NCI-H2196 treated with DMSO at 0.1 percent for 48 hours (cell line): Measurements from ENCODE around the gene DCXR.

Experiments
- DNase-seq: peaks from one replicate; lab custom pipeline; 2025; ENCODE audit not compliant: unreplicated experiment; lab: John Stamatoyannopoulos, UW

The DCXR gene

DNA sequence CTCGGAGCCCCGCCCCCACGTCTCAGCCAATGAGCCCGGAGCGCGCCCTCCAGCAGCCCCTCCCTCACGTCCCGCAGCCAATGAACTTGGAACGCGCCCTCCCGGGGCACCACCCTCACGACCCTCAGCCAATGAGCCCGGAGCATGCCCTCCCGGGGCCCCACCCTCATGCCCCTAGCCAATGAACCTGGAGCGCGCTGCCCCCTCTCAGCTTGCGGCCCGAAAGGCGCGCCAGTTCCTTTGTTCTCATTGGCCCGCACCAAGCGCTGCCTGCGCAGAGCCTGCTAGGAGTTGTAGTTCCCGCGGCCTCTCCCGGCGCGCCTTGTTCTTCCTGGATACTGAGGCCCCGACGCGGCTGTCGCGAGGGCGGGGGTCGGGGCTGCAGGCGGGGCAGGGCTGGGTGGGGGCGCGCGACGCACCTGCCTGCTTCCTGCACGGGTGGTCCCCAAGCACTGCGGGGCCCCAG, 14.5 kb downstream of the DCXR start, which contains the start of gene LRRC45:
Gene LRRC45, plus strand, starts transcription at position 325 of the 466 bp plus-strand sequence. CDS start 339 bp downstream, outside the sequence.
- peak; percentile 100 for DNase-seq

DNA sequence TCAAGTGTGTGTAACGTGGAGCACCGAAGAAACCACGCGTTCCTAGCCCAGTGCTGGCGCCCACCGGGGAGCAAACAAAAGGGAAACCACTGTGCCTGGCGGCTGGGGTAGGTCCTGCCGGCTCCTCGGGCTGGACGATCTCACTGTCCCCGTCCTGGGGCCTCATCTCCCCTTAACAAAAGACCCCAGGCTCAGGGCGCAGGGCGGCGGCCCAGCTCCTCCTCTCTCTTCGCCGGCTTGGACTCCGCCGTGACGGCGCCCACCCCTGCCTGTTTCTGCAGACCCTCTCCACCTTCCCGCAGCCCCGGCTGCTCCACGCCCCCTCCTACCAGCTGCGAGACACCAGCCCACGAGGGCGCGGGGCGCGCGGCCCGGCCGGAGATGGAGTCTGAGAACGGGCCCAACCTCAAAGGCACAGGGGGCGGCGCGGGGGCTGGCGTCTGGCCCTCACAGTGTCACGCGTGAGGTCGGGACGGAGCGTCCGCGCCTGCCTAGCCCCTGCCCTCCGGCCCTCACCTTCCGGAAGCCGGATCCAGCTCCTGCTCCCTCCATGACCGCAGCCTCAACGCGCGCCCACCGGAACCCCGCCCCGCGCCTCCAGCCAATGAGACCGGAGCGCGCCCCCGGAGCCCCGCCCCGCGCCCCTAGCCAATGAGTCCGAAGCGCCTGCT, 15.1 kb downstream of the DCXR start, which contains the start of gene CENPX:
Gene CENPX, minus strand, starts transcription at position 569 of the 671 bp plus-strand sequence. Its CDS starts 17 bp downstream, at position 552.
- DNase-seq, result no peak

DNA sequence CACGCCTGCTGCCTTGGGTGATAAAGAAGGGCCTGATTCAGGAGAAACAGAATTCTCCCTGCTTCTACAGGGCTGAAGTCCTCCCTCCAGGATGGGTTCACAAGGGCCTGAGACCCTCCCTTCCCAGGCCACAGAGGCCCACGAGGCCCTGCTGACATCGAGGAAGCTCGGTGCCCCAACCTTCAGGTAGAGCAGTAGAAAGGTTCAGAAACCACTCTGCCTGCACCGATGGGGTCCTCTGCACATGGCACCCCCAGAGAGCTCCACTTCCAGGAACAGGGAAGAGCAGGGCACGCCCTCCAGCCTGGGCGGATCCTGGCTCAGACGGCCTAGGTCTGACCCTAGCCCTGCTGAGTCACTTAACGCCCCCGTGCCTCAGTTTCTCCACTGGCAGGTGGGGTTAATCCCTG, 15.6 kb downstream of the DCXR start:
- no peak for DNase-seq

DNA sequence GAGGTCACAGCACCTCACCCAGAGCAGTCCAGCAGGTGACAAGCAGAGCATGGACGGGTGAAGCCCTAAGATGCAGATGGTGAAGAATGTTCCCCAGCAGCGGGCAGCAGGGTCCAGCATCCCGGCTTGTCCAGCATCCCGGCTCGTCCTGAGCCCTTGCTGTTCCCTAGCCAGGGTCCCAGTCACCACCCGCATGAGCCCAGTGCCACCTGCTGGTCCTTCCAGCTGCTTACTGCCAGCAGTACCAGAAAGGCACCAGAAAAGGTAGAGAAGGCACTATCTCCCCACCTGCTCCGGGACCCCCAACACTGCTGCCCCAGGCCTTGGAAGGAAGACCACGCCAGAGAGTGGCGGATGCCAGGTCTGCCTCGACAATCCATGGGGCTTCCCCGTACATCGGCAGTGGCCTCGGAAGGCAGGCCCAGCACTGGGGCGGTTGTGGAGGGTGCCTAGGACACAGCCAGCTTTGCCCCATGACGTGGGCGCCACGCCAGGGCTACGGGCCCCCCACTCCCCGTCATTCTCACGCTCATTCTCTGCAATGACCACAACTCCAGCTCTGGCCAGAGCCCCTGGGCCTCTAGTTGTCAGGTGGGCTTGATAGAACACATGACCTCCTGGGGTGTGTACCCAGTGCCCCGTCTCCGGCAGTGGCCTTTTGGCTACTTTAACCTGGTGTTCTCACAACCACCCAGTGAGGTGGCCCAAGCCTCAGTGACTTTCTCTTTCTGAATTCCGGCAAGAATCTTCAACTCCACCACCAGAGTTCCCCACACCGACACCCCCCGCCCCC, 16.2 kb downstream of the DCXR start:
- peak; percentile 75 for DNase-seq

DNA sequence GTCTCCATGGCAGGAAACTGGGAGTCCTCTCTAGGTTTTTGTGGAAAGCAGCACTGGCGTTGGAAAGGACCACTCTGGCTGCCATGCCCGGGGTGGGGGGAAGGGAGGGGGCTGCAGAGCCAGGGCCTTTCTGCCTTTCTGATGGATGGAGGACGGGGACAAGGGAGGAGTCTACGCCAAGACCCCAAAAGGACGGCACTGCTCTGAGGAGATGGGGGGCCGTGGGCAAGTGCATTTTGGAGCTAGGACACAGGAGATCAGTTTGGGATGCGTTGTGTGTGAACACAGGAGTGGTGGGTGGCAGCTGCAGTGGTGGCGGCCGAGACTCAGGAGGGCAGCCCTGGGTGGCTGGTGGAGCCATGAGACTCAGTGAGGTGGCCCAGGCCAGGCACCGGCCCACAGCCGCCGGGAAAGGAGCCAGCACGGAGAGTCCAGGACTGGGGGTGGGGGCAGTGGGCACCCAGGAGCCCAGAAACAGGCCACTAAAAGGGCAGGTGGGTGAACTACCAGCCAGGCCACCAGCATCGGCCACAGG, 16.9 kb downstream of the DCXR start:
- no peak for DNase-seq

DNA sequence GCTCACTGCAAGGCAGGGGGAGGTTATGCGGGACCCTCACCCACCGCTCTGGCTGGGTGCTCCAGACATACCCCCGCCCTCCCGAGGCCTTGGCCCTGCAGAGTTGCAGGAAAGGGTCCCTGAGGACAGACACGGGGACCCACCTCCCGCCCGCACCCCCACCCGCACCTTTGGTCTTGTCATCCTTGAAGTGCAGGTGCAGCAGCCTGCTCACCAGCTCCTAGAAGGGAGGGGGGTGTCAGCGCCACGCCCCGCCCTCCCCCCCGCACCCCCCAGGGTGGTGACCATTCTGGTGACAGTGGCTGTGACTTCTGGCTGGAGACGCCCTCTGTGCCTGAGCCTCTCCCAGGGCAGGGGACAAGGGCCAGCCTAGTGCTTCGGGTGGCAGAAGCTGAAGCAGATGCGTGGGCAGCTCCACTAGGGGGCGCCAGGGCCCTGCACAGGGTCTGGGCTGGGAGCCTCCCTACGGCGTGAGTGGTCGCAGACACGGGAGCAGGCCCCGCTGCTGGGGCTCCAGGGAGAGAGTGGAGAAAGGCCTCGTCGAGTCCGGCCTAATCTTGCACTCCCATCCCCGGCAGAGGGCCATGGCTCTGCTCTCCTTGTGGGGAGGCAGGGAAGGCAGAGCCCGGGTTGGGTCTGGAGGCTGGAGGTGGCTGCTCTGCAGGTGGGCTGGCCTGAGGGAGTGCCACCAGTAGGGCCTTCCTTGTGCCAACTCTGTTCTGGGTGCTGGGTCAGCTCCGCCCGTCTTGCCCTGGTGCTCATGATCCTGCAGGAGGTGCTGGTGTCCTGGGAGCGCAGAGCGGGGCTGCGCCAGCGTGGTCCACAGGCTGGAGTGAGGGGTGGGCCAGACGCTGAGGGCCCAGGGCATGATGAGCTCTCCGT, 17.6 kb downstream of the DCXR start:
- DNase-seq, result peak; percentile 62

DNA sequence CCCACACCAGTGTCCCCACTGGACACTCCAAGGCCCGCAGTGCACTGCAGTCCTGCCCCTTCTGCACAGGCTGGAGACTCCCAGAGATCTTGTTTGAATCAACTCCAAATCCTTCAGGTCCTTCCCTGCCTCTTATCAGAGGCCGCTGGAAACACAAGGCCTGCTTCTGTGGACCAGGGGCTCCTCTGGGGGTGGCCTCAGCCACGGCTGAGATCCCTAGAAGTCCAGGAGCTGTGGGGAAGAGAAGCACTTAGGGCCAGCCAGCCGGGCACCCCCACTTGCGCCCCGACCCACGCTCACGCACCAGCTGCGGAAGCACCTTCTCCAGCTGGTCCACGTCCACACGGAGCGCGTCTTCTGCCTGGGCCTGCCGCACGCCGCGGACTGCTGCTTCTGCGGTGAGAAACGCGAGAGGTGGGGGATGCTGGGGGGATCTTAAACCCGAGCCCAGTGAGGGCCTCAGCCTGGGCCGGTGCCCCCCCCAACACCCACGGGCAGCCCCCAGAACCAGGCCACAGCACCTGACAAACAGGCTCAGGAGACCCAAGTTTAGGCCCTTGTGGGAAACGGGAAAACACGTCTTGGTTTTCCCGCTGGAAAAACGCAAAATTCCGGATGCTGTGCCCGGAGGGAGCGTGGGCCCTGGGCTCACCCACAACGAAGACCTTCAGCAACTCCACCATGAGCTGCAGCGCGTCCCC, 18.4 kb downstream of the DCXR start:
- no peak for DNase-seq

DNA sequence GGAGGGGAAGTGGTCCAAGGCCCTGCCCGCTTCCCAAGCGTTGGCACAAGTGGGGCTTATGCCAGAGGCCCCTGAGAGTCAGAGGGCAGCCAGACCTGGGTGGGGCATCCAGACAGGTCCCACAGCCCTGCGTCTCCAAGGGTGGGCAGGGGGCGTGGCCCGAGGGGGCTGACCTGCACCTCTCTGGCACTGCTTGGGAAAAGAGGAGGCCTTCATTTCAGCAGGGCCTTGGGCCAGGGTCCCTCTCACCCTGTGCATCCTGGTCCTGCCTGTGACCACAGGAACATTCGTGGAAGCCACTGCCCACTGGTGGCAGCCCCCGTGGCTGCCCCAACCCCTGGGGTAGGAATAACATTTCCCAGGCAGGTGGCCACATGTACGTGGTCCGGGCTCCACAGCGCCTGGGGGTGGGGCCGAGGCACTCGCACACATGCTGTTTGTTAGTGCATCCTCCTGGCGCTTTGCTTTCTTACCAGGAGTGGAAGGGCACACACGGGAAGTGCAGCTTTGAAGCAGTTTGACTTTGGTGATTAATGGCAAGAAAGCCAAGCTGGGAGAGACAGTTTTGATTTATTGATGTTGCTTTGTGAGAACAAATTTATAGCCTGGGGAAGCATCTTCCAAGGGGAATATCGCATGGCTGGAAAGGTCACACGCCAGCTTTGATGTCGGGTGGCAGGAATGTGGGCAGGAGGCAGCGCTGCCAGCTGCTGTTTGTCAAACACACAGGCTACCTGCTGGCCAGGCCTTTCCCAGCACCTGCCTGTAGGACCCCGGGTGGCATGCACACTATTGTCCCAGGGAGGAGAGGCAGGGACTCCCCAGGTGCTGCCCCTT, 19.1 kb downstream of the DCXR start:
- DNase-seq, result peak; percentile 65

DNA sequence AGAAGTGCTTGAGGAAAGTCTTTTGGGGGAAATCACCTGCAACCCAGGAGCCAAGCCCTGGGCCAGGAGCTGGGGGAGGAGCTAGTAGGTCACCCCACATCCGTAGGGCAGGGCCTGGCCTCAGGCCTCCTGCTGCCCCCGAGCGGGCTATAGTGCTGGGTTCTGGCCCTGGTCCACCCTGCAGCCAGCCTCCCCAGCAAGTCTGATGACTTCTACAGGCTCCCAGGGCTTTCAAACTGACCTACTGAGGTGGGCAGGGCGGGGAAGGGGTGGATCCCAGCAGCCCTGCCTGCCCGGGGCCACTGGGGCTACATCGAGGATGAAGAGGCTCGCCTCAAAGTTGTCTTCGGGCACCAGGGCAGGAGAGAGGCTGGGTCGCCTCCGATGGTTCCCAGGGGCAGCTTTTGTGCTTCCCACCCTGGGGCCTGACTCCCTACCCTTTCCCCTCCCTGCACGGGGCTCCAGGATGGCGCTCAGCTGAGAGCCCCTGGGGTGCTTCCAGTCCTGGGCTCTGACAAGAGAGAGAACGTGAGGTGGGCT, 19.8 kb downstream of the DCXR start:
- DNase-seq, result no peak

DNA sequence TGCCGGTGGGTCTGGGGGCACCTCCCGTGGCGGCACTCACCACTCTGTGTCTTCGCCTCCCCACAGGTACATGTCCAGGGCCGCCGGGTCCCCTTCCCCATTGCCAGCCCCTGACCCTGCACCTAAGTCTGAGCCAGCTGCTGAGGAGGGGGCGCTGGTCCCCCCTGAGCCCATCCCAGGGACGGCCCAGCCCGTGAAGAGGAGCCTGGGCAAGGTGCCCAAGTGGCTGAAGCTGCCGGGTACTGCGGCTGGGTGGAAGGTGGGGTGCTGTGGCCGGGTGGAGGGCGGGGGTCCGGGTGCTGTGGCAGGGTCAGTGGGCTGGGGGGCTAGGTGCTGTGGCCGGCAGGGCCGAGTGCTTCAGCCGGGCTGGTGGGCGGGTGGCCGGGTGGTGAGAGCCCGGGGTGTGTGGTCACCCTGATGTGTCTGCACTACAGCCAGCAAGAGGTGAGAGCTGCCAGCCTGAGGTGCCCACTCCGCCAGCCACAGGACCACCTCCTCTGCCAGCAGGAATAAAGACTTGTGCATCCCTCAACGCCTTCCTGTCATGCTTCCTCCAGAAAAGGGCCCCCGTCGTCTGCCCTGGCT, 20.5 kb downstream of the DCXR start:
- no peak for DNase-seq

DNA sequence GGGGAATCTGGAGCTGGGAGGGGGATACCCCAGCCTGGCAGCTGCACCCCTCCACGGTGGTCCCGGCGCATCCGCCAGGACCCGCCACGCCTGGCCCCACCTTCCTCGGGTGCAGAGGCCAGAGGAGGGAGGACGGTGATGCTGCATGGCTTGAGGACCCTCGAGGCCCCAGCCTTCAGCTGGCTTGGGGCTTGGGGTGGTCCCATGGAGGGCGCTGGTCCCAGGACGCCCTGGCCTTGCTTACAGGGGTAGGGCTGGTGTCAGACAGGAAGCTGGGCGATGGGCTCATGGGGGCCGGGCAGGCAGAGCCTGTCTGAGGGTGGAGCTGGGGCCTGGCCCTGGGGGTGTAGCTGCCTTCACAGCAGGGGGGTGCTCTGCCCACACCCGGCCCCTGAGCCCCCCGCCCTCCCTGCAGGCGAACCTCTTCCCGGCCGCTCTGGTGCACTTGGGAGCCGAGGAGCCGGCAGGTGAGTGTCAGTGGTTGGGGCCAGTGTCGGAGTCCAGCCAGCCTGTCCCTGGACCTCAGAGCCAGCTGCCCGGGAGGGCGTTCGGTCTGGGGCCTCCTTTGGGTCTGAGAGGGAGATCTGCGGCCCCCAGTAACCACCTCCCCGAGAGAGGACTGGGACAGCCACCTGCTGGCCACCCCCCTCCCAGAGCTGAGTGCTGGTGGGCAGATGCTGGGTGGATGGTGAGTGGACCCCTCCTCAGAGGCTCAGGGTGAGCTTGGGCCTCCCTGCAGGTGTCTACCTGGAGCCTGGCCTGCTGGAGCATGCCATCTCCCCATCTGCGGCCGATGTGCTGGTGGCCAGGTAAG, 21.2 kb downstream of the DCXR start:
- DNase-seq, result no peak

DNA sequence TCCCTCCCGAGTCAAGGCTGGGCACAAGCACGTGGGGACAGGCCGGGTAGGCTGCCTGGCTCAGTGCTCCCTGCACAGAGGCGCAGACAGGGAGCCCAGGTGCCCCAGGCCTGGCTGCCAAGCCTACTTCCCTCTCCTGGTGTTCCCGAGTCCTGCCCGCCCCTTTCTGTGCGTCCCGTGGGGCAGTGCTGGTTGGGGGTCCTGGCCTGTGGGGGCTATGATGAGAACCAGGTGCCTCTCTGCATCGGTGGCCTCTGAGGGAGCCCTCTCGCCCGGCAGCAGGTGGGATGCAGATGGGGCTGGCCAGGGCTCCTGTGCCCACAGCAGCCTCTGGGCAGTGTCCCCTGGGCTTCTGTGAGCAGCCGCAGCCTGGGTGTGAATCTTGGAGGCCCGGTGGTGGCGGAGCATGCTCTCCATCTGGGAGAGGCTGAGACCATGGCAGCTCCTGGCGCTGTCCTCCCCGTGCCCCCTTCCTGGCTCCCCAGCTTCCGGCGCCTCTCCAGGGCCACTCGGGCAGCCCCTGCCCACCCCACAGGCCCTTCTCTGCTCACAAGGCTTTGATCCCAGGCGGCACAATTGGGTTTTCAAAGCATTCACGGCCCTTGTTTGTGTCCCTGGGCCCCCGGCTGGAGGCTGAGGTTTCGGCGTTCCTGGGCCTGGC, 22.1 kb downstream of the DCXR start:
- DNase-seq, result no peak

DNA sequence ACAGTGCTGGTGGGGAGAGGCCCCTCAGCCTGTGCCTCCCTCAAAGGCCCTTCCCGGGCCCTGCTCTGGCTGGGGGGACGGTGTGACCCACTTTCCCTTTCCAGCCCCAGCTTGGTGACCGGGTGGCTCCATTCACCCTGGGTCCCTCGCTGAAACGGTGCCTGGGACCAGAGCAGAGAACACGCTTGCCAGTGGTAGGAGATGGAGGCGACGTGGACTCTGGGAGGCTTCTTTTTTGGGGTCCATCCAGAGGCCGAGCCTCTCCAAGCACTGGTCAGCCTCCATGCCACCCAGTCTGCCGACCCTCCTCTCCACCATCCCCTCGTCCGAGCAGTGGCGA, 22.6 kb downstream of the DCXR start:
- DNase-seq, result no peak

DNA sequence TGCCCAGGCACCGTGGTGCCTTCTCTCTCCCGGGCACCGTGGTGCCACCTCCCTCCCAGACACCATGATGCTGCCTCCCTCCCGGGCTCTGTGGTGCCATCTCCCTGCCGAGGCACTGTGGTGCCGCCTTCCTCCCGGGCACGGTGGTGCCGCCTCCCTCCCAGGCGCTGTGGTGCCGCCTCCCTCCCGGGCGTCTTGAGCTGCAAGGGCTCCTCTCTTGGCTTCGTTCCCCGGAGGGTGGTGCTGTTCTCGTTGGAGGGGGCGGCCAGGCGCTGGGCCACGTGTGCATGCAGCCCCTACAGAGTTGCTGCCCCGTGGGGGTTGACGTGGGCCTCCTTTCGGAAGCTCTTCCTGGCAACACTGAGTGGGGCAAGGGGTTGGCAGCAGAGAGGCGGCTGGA, 23.1 kb downstream of the DCXR start:
- no peak for DNase-seq

DNA sequence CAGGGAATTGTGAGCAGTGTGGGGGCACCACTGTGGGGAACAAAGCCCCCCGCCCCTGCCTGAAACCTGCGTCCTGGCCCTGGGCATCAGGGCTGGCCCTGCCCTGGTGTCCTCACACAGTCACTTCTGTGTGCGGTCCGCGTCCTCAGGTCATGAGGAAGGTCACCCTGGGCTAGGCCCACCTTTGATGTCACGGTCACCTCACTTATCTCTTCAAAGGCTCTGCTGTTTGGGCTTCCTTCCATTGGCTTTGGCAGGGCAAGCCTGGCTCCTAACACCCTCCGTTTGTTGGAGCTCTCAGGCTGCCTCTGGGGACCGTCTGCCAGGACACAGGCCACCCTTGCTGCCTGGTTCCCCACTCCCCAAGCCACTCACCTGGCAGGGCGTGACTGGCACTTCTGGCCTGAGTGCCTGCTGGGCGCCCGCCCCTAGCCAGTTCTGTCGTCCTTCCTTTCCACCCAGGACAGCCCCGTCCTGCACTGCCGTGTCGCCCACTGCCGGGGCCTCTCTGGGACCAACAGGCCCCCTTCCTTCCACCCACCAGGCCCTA, 23.6 kb downstream of the DCXR start:
- no peak for DNase-seq

DNA sequence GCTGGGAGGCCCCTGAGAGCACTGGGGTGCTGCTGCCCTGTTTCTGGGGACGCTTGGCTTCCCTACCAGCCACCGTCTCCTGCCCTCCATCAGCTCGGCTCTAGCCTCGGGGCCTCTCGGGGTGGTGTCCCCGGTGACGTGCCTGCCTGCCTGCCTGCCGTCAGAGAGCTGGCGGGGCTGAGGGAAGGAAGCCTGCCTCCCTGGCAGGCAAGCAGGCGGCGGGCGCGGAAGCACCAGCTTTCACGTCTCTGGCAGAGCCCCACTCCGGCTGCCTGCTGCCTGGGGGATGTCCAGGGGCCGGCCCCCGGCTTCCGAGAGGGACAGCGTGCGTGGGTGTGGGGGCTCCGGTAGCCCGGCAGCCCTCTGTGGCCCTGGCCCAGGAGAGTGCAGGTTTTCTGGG, 24.2 kb downstream of the DCXR start:
- no peak for DNase-seq

DNA sequence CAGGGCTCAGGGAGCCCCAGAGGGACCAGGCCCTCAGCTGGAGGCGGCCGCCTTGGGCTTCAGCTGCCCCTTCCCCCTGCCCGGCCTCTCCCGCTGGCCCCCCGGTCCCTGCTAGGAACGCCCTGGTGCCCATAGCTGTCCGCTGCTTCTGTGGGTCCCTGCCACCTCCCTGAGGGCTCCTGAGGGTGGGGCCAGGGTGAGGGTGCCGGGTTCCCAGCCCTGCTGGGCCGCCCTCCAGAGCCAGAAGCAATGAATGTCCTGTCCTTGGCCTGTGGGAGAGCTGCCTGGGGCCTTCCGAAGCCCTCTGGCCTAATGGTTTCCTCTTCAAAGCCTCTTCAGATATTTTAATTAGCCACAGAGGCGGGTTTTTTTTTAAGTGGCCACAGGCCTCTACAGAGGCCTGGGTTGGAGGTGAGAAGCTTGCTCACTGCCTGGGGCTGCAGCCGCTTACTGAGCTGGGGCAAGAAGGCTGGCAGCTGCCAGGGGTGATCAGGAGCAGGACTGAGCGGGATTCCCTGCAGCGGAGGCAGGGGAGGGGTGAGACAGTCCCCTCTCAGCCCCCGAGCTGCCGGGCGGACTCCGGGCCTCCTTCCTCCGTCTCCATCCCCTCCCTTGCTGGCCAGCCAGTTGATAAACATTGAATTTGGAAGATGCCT, 24.7 kb downstream of the DCXR start:
- DNase-seq, result peak; percentile 37
